DOHH2 (cell line): Measurements from ENCODE around the gene PTH2.
A peak's percentile ranks its signal among the peaks of the same experiment; 100 is the strongest.

Experiments used
- H3F3A ChIP-seq: fragments of 200-600 bp; sonication (generic), shearing (Covaris generic); 2 replicates; pipeline ENCODE4 v1.6.0; 2016; ENCODE audit warnings: antibody characterized with exemption, mild to moderate bottlenecking; ENCODE audit not compliant: control insufficient read depth, insufficient read depth
- H3K27ac ChIP-seq: fragments of 200-600 bp; sonication (generic); 2 replicates; pipeline ENCODE4 v1.5.1; 2014; ENCODE audit warnings: low read depth, mild to moderate bottlenecking, low read length, moderate library complexity
- H3K27me3 ChIP-seq: fragments of 200-600 bp; sonication (generic); 2 replicates; pipeline ENCODE4 v1.6.1; 2014; ENCODE audit warnings: mild to moderate bottlenecking, low read length, mixed read lengths; ENCODE audit not compliant: control insufficient read depth
- H3K36me3 ChIP-seq: fragments of 200-600 bp; sonication (generic); 2 replicates; pipeline ENCODE4 v1.6.1; 2014; ENCODE audit warnings: mild to moderate bottlenecking, low read length, moderate library complexity, mixed read lengths; ENCODE audit not compliant: control insufficient read depth
- H3K4me1 ChIP-seq: fragments of 200-600 bp; sonication (generic); 2 replicates; pipeline ENCODE4 v1.6.1; 2014; ENCODE audit warnings: mild to moderate bottlenecking, low read length, mixed read lengths; ENCODE audit not compliant: control insufficient read depth
- H3K4me2 ChIP-seq: fragments of 200-600 bp; sonication (generic); 2 replicates; pipeline ENCODE4 v1.6.0; 2014; ENCODE audit warnings: mild to moderate bottlenecking, low read length, moderate library complexity
- H3K4me3 ChIP-seq: fragments of 200-600 bp; sonication (generic); 2 replicates; pipeline ENCODE4 v1.5.1; 2014; ENCODE audit warnings: mild to moderate bottlenecking, low read length, mixed read lengths
- H3K79me2 ChIP-seq: fragments of 200-600 bp; sonication (generic); 2 replicates; pipeline ENCODE4 v1.6.1; 2014; ENCODE audit warnings: mild to moderate bottlenecking, low read length, mixed read lengths; ENCODE audit not compliant: control insufficient read depth
- H3K9me2 ChIP-seq: fragments of 200-600 bp; sonication (generic); replicated peaks from 2 replicates; pipeline ENCODE4 v1.6.1; 2014; ENCODE audit warnings: mild to moderate bottlenecking, low read length, mixed read lengths; ENCODE audit not compliant: control insufficient read depth
- H3K9me3 ChIP-seq: fragments of 200-600 bp; sonication (generic); 2 replicates; pipeline ENCODE4 v1.6.1; 2014; ENCODE audit warnings: antibody characterized with exemption, low read length, mixed read lengths; ENCODE audit not compliant: control insufficient read depth, insufficient read depth
- H4K20me1 ChIP-seq: fragments of 200-600 bp; sonication (generic); 2 replicates; pipeline ENCODE4 v1.6.0; 2014; ENCODE audit warnings: low read depth, mild to moderate bottlenecking, antibody characterized with exemption, low read length, moderate library complexity; ENCODE audit not compliant: control insufficient read depth, insufficient read depth
- EZH2phosphoT487 ChIP-seq: fragments of 200-600 bp; sonication (generic); IDR thresholded peaks from 2 replicates; pipeline ENCODE4 v1.6.1; 2017; ENCODE audit warnings: borderline replicate concordance, mild to moderate bottlenecking, antibody characterized with exemption, low read length, moderate library complexity, mixed read lengths
- TF ChIP-seq, protein P1 (sequence below): fragments of 200-600 bp; sonication (generic); IDR thresholded peaks from one replicate; pipeline ENCODE4 v1.5.1; 2014; ENCODE audit warnings: antibody characterized with exemption, mild to moderate bottlenecking, low read depth, low read length; ENCODE audit not compliant: poor library complexity, severe bottlenecking

Gene PTH2

DNA sequence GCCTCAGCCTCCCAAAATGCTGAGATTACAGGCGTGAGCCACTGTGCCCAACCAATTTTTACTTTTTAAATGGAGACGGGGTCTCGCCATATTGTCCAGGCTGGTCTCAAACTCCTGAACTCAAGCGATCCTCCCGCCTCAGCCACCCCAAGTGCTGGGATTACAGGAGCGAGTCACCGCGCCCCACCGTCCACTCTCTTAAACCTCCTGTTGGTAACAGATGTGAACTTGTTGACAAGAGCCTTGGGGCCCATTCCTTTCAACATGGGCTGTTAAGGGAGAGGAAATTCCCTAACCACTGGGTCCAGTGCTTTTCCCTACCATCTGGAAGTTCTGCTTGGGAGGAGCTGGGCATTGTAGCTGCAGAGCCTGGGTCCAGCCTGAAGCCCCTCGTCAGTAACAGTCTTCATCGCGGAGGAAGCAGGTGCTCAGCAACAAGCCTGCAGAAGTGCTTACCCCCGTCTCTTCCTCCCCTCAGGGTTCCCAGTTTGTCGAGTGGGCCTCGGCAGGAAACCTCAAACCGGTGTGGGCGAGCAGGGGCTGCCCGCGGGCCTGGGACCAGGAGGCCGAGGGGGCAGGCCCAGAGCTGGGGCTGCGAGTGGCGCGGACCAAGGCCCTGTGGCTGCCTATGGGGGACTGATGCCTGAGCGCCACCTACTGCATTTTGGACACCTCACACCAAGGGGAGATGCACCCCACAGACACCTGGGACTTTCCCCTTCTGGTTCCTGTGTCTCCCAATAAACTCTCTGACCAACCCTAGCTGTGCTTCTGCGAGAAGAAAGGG lies 46.8 kb upstream of the PTH2 start:
- Histone ChIP-seq H3K4me2 (peak overlapping the region; percentile 18), H3K9me2 (no peaks in the 10 kb centered on the region), H3K4me3 (no peak overlapping the region), H3K36me3 (peaks cover 37% of the 10 kb centered on the region), H3K4me1 (peaks cover 50% of the 10 kb centered on the region), H3K79me2 (no peaks in the 10 kb centered on the region), H3F3A (peaks cover 4% of the 10 kb centered on the region; the same call in 1 of the 2 replicates), H3K27ac (peak overlapping the region; percentile 39), H3K9me3 (no peaks in the 10 kb centered on the region), H3K27me3 (peaks cover 6% of the 10 kb centered on the region), H4K20me1 (no peaks in the 10 kb centered on the region)
- TF ChIP-seq EZH2phosphoT487: no peak
- TF ChIP-seq, protein P1, sequence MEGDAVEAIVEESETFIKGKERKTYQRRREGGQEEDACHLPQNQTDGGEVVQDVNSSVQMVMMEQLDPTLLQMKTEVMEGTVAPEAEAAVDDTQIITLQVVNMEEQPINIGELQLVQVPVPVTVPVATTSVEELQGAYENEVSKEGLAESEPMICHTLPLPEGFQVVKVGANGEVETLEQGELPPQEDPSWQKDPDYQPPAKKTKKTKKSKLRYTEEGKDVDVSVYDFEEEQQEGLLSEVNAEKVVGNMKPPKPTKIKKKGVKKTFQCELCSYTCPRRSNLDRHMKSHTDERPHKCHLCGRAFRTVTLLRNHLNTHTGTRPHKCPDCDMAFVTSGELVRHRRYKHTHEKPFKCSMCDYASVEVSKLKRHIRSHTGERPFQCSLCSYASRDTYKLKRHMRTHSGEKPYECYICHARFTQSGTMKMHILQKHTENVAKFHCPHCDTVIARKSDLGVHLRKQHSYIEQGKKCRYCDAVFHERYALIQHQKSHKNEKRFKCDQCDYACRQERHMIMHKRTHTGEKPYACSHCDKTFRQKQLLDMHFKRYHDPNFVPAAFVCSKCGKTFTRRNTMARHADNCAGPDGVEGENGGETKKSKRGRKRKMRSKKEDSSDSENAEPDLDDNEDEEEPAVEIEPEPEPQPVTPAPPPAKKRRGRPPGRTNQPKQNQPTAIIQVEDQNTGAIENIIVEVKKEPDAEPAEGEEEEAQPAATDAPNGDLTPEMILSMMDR: peak; percentile 71

DNA sequence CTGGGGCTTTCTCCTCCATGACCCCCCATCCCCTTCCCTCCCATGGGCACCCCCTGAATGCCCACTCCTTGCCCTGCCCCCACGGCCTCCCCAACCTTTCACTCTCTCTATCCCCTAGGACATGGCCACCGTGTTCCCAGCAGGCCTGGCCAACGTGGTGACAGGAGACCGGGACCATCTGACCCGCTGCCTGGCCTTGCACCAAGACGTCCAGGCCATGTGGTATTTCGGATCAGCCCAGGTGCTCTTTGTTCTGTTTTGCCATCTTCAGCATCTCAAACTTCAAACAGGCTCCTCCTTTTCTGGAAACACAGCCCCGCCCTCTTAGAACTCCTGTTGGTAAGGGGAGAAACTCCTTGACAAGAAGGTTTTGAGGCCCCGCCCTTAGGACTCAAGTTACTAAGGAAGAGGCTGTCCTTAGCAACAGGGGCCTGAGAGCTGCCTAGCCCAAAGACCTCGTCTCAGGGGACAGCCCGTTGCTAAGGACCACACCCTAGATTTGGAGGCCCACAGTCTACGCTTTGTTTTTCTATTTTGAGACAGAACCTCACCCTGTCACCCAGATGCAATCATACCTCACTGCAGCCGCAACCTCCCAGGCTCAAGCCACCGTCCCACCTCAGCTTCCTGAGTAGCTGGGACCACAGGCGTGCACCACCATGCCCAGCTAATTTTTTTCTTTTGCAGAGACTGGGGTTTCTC lies 45.7 kb upstream of the PTH2 start:
- no peak overlapping the region for H3K4me3 ChIP-seq
- H3K4me1 ChIP-seq: peaks cover 40% of the 10 kb centered on the region
- peaks cover 48% of the 10 kb centered on the region for H3K36me3 ChIP-seq
- H3K27me3 ChIP-seq: no peaks in the 10 kb centered on the region
- no peaks in the 10 kb centered on the region for H3K79me2 ChIP-seq
- no peak for TF ChIP-seq EZH2phosphoT487
- TF ChIP-seq, protein P1: no peak
- H4K20me1 ChIP-seq: no peaks in the 10 kb centered on the region
- peak overlapping the region; percentile 39 for H3K4me2 ChIP-seq
- peak overlapping the region; percentile 39 for H3K27ac ChIP-seq
- H3F3A ChIP-seq: peaks cover 4% of the 10 kb centered on the region; the same call in 1 of the 2 replicates
- no peaks in the 10 kb centered on the region for H3K9me3 ChIP-seq
- no peaks in the 10 kb centered on the region for H3K9me2 ChIP-seq

DNA sequence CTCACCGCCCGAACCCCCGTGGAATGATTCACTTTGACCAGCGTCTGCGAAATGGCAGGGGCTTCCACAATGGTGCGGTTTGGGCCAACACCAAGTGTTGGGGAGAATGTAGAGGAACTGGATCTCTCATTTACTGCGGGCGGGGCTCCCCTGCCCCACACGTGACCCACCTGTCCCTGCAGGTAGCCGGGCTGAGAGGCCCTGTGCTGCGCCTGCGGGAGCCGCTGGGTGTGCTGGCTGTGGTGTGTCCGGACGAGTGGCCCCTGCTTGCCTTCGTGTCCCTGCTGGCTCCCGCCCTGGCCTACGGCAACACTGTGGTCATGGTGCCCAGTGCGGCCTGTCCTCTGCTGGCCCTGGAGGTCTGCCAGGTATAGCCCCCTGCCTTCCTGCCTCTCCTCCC lies 45.0 kb upstream of the PTH2 start:
- TF ChIP-seq, protein P1: no peak
- TF ChIP-seq EZH2phosphoT487: no peak
- Histone ChIP-seq H3K27me3 (no peaks in the 10 kb centered on the region), H3K79me2 (no peaks in the 10 kb centered on the region), H3K9me2 (no peaks in the 10 kb centered on the region), H3K4me2 (no peak overlapping the region), H3K4me1 (peaks cover 33% of the 10 kb centered on the region), H3K9me3 (no peaks in the 10 kb centered on the region), H3K27ac (no peak overlapping the region), H3F3A (peaks cover 4% of the 10 kb centered on the region; the same call in 1 of the 2 replicates), H3K36me3 (peaks cover 51% of the 10 kb centered on the region), H4K20me1 (no peaks in the 10 kb centered on the region), H3K4me3 (no peak overlapping the region)
